Naive B cell (primary cell): Measurements from ENCODE around the gene EIF1AD. TPM values are rescaled to one million over a fixed set of nuclear protein-coding genes. Genes with fewer than 3 reads are reported as not detected.
"Not testable (repeated sequence)": the region's sequence is repeated elsewhere in the genome, so short reads cannot be mapped to it uniquely, and the experiment has no call there.

Source experiments
- ATAC-seq, 2 donors: fragments of 150-1000 bp; cut with Tn5 transposase; 2 replicates each; pipeline ENCODE4 v1.10.0; 2021; ENCODE audit warnings: low read depth in 2 of 2, mild to moderate bottlenecking in 2 of 2, moderate library complexity in 2 of 2
- DNase-seq: peaks from one replicate; pipeline ENCODE4 v3.0.0; 2022
- H3K27ac Mint-ChIP-seq, 6 donors: one replicate each; pipeline ENCODE4 v1.8.0; 2020 to 2022; ENCODE audit warnings: mild to moderate bottlenecking in 6 of 6, mixed read lengths in 6 of 6, moderate library complexity in 5 of 6, inconsistent platforms in 2 of 6
- H3K27me3 Mint-ChIP-seq, 3 donors: one replicate each; pipeline ENCODE4 v1.8.0; 2021 to 2022; ENCODE audit warnings: mixed read lengths in 3 of 3, mild to moderate bottlenecking in 1 of 3
- H3K36me3 Mint-ChIP-seq, 2 donors: one replicate each; pipeline ENCODE4 v1.8.0; 2020 to 2022; ENCODE audit warnings: mixed read lengths in 2 of 2, inconsistent platforms in 1 of 2, mild to moderate bottlenecking in 1 of 2
- H3K4me1 Mint-ChIP-seq, 3 donors: one replicate each; pipeline ENCODE4 v1.8.0; 2020 to 2022; ENCODE audit warnings: mixed read lengths in 3 of 3, inconsistent platforms in 1 of 3, mild to moderate bottlenecking in 1 of 3, moderate library complexity in 1 of 3
- H3K4me3 Mint-ChIP-seq, 8 donors: one replicate each; pipeline ENCODE4 v1.8.0; 2020 to 2022; ENCODE audit warnings: mild to moderate bottlenecking in 8 of 8, mixed read lengths in 8 of 8, moderate library complexity in 8 of 8, inconsistent platforms in 2 of 8
- H3K9me3 Mint-ChIP-seq, 7 donors: one replicate each; pipeline ENCODE4 v1.8.0; 2020 to 2022; ENCODE audit warnings: mixed read lengths in 7 of 7, mild to moderate bottlenecking in 5 of 7, inconsistent platforms in 2 of 7, moderate library complexity in 1 of 7
- polyA plus RNA-seq, 6 donors: library from polyadenylated mRNA; unstranded; fragments of 300-500 nt; fragmentation: Illumina TruSeq; gene quantifications; one replicate each; pipeline ENCODE4 v1.2.3, GENCODE V29; 2021; ENCODE audit warnings: low read depth in 6 of 6

Gene EIF1AD
- polyA plus RNA-seq, 6 donors from 2014 or later, result 4.9 to 34.2 (median 20.1) TPM

- Mint-ChIP-seq H3K4me3 (no peak overlapping the region), H3K27ac (no peak overlapping the region), H3K4me1 (peaks cover 4 to 5% (median 5%) of the 10 kb centered on the region in 3 donors), H3K9me3 (no peaks in the 10 kb centered on the region), H3K36me3 (no peaks in the 10 kb centered on the region), H3K27me3 (peaks cover 0 to 32% (median 8%) of the 10 kb centered on the region in 3 donors)
- ATAC-seq (no peak), DNase-seq (no peak)
These were observed 14.2 kb upstream of the EIF1AD start for GRCh38 chr11:66015936-66016792.

GRCh38 chr11:66015454-66015881, 13.5 kb upstream of the EIF1AD start:
- peaks cover 4 to 5% (median 5%) of the 10 kb centered on the region in 3 donors for H3K4me1 Mint-ChIP-seq
- no peaks in the 10 kb centered on the region for H3K36me3 Mint-ChIP-seq
- H3K27ac Mint-ChIP-seq, result no peak overlapping the region
- no peak for ATAC-seq
- peaks cover 0 to 32% (median 9%) of the 10 kb centered on the region in 3 donors for H3K27me3 Mint-ChIP-seq
- no peaks in the 10 kb centered on the region for H3K9me3 Mint-ChIP-seq
- H3K4me3 Mint-ChIP-seq, result no peak overlapping the region
- DNase-seq, result no peak

GRCh38 chr11:66014804-66015453, 13.0 kb upstream of the EIF1AD start:
- no peaks in the 10 kb centered on the region for H3K9me3 Mint-ChIP-seq
- ATAC-seq, result no peak
- H3K4me1 Mint-ChIP-seq, result peaks cover 0 to 6% (median 0%) of the 10 kb centered on the region in 3 donors
- no peak overlapping the region for H3K4me3 Mint-ChIP-seq
- DNase-seq, result no peak
- peaks cover 0 to 27% (median 14%) of the 10 kb centered on the region in 3 donors for H3K27me3 Mint-ChIP-seq
- no peaks in the 10 kb centered on the region for H3K36me3 Mint-ChIP-seq
- H3K27ac Mint-ChIP-seq, result no peak overlapping the region

- no peaks in the 10 kb centered on the region for H3K9me3 Mint-ChIP-seq
- H3K4me1 Mint-ChIP-seq, result peaks cover 0 to 6% (median 0%) of the 10 kb centered on the region in 3 donors
- DNase-seq (no peak), ATAC-seq (no peak)
- no peak overlapping the region for H3K4me3 Mint-ChIP-seq
- no peak overlapping the region for H3K27ac Mint-ChIP-seq
- peaks cover 0 to 27% (median 14%) of the 10 kb centered on the region in 3 donors for H3K27me3 Mint-ChIP-seq
- no peaks in the 10 kb centered on the region for H3K36me3 Mint-ChIP-seq
These were observed 11.8 kb upstream of the EIF1AD start for GRCh38 chr11:66013762-66014100.

- Mint-ChIP-seq H3K27me3 (peaks cover 0 to 27% (median 14%) of the 10 kb centered on the region in 3 donors), H3K27ac (no peak overlapping the region), H3K4me1 (peaks cover 0 to 6% (median 0%) of the 10 kb centered on the region in 3 donors), H3K9me3 (no peaks in the 10 kb centered on the region), H3K36me3 (no peaks in the 10 kb centered on the region), H3K4me3 (peak overlapping the region in 1 of 8 donors; percentile 20)
- ATAC-seq (no peak), DNase-seq (no peak)
These were observed 11.2 kb upstream of the EIF1AD start for GRCh38 chr11:66012946-66013761.

GRCh38 chr11:66012371-66012945, 10.5 kb upstream of the EIF1AD start:
- H3K4me1 Mint-ChIP-seq, result peaks cover 0 to 6% (median 0%) of the 10 kb centered on the region in 3 donors
- no peaks in the 10 kb centered on the region for H3K9me3 Mint-ChIP-seq
- no peak overlapping the region for H3K27ac Mint-ChIP-seq
- peaks cover 0 to 27% (median 14%) of the 10 kb centered on the region in 3 donors for H3K27me3 Mint-ChIP-seq
- no peak for ATAC-seq
- H3K36me3 Mint-ChIP-seq, result no peaks in the 10 kb centered on the region
- no peak for DNase-seq
- H3K4me3 Mint-ChIP-seq, result peak overlapping the region in 1 of 8 donors; percentile 20

GRCh38 chr11:66011785-66012303, 9.9 kb upstream of the EIF1AD start, which contains the start of gene CST6:
TSS of gene CST6 (plus strand) at chr11:66012008. CDS start at chr11:66012045, 37 bp downstream.
- peak within 1 kb of the TSS in 2 of 8 donors; percentile 20 to 29 for H3K4me3 Mint-ChIP-seq
- H3K27me3 Mint-ChIP-seq, result peaks cover 0 to 27% (median 14%) of the 10 kb centered on the region in 3 donors
- peak within 1 kb of the TSS in 1 of 6 donors; percentile 74 for H3K27ac Mint-ChIP-seq
- DNase-seq (no peak), ATAC-seq (peak in 1 of 2 donors; percentile 25)
- no peaks in the 10 kb centered on the region for H3K9me3 Mint-ChIP-seq
- H3K36me3 Mint-ChIP-seq, result no peaks in the 10 kb centered on the region
- H3K4me1 Mint-ChIP-seq, result peaks cover 0 to 6% (median 0%) of the 10 kb centered on the region in 3 donors

GRCh38 chr11:66011239-66011784, 9.4 kb upstream of the EIF1AD start:
- H3K9me3 Mint-ChIP-seq, result no peaks in the 10 kb centered on the region
- H3K4me1 Mint-ChIP-seq, result peaks cover 0 to 6% (median 0%) of the 10 kb centered on the region in 3 donors
- no peak for DNase-seq

GRCh38 chr11:66010036-66010435, 8.1 kb upstream of the EIF1AD start:
- DNase-seq, H3K9me3 Mint-ChIP-seq, H3K27ac Mint-ChIP-seq, H3K36me3 Mint-ChIP-seq, ATAC-seq, H3K4me1 Mint-ChIP-seq: not testable (repeated sequence)
- H3K4me3 Mint-ChIP-seq, result peak overlapping the region in 2 of 8 donors; percentile 12 to 72
- peaks cover 0 to 27% (median 13%) of the 10 kb centered on the region in 3 donors for H3K27me3 Mint-ChIP-seq

More at GRCh38 chr11:66011239-66011784, 9.4 kb upstream of the EIF1AD start:
- Mint-ChIP-seq H3K4me3 (no peak overlapping the region), H3K27ac (peak overlapping the region in 1 of 6 donors; percentile 74), H3K36me3 (no peaks in the 10 kb centered on the region), H3K27me3 (peaks cover 0 to 27% (median 14%) of the 10 kb centered on the region in 3 donors)
- no peak for ATAC-seq

GRCh38 chr11:66008468-66009101, 6.6 kb upstream of the EIF1AD start:
- H3K27ac Mint-ChIP-seq, result no peak overlapping the region
- peaks cover 0 to 16% (median 6%) of the 10 kb centered on the region in 3 donors for H3K27me3 Mint-ChIP-seq
- H3K9me3 Mint-ChIP-seq, result no peaks in the 10 kb centered on the region
- ATAC-seq (no peak), DNase-seq (no peak)
- peaks cover 0 to 15% (median 0%) of the 10 kb centered on the region in 3 donors for H3K4me1 Mint-ChIP-seq
- H3K4me3 Mint-ChIP-seq, result no peak overlapping the region
- no peaks in the 10 kb centered on the region for H3K36me3 Mint-ChIP-seq

GRCh38 chr11:66008095-66008467, 6.1 kb upstream of the EIF1AD start:
- ATAC-seq (no peak), DNase-seq (no peak)
- Mint-ChIP-seq H3K4me1 (peaks cover 2 to 20% (median 4%) of the 10 kb centered on the region in 3 donors), H3K4me3 (no peak overlapping the region), H3K27me3 (peaks cover 0 to 11% (median 6%) of the 10 kb centered on the region in 3 donors), H3K36me3 (no peaks in the 10 kb centered on the region), H3K9me3 (no peaks in the 10 kb centered on the region), H3K27ac (no peak overlapping the region)

- no peaks in the 10 kb centered on the region for H3K9me3 Mint-ChIP-seq
- H3K27ac Mint-ChIP-seq, result peak overlapping the region in 1 of 6 donors; percentile 57
- no peaks in the 10 kb centered on the region for H3K36me3 Mint-ChIP-seq
- DNase-seq (no peak), ATAC-seq (no peak)
- no peak overlapping the region for H3K4me3 Mint-ChIP-seq
- peaks cover 3 to 25% (median 13%) of the 10 kb centered on the region in 3 donors for H3K4me1 Mint-ChIP-seq
- peaks cover 0 to 6% (median 3%) of the 10 kb centered on the region in 3 donors for H3K27me3 Mint-ChIP-seq
These were observed 5.3 kb upstream of the EIF1AD start for GRCh38 chr11:66007201-66007634.
